Duodenal mucosa (tissue), 2 donors: ENCODE data around the gene GAS7.

Experiments used
- H3K27ac ChIP-seq: one replicate; pipeline ENCODE4 v1.7.0; 2013; ENCODE audit warnings: low read depth, low read length
- H3K27me3 ChIP-seq, 2 donors: one replicate each; pipeline ENCODE4 v1.7.0; 2013; ENCODE audit warnings: low read length in 2 of 2, control low read depth in 1 of 2; ENCODE audit not compliant: insufficient read depth in 2 of 2, control insufficient read depth in 1 of 2
- H3K36me3 ChIP-seq, 2 donors: one replicate each; pipeline ENCODE4 v1.7.0; 2013; ENCODE audit warnings: low read length in 2 of 2, control low read depth in 1 of 2; ENCODE audit not compliant: insufficient read depth in 2 of 2, control insufficient read depth in 1 of 2
- H3K4me1 ChIP-seq, 2 donors: one replicate each; pipeline ENCODE4 v1.7.0; 2013; ENCODE audit warnings: low read length in 2 of 2, control low read depth in 1 of 2; ENCODE audit not compliant: insufficient read depth in 2 of 2, control insufficient read depth in 1 of 2
- H3K4me3 ChIP-seq, 2 donors: one replicate each; pipeline ENCODE4 v1.7.0; 2013; ENCODE audit warnings: low read length in 2 of 2, low read depth in 1 of 2
- H3K9ac ChIP-seq, 2 donors: one replicate each; pipeline ENCODE4 v1.7.0; 2013; ENCODE audit warnings: low read length in 2 of 2, low read depth in 1 of 2
- H3K9me3 ChIP-seq, 2 donors: one replicate each; pipeline ENCODE4 v1.7.0; 2013; ENCODE audit warnings: low read length in 2 of 2, control low read depth in 1 of 2; ENCODE audit not compliant: control insufficient read depth in 1 of 2

Gene GAS7

DNA sequence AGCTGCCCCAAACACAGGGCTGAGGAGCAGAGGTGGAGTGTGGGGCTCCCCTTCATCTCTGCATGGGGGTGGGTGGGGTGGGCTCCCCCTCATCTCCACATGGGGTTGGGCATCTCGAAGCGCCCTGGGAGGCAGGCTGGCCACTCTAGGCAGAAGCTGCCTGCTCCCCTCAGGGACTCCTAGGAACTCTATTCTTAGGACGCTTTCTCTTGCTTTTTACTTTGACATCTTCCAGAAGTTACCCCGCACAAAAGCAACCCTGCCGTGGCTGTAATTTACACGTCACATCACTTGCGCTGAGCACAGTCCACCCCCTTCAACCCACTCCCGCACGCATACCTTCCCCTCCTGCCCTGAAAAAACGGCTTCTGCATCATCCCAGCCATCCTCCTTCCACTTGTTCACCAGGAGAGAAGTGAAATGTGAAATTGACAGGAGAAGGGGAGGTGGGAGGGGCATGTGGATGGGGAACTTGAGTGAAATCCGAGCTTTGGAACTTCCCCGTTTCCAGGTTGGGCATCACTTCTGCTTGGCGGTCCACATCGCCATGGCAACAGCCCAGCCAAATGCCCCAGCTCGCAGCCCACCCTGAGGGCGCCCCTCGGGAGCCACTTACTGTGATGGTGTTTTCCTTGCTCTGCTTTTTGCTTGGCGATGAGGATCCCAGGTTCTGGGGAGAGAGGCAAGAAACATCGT is 239.7 kb downstream of the GAS7 start:
- H3K4me1 ChIP-seq, result no peaks in the 10 kb centered on the region
- H3K36me3 ChIP-seq, result no peaks in the 10 kb centered on the region
- no peak overlapping the region for H3K9ac ChIP-seq
- H3K4me3 ChIP-seq, result no peak overlapping the region
- H3K27me3 ChIP-seq, result no peaks in the 10 kb centered on the region
- no peaks in the 10 kb centered on the region for H3K9me3 ChIP-seq
- H3K27ac ChIP-seq, result no peak overlapping the region

DNA sequence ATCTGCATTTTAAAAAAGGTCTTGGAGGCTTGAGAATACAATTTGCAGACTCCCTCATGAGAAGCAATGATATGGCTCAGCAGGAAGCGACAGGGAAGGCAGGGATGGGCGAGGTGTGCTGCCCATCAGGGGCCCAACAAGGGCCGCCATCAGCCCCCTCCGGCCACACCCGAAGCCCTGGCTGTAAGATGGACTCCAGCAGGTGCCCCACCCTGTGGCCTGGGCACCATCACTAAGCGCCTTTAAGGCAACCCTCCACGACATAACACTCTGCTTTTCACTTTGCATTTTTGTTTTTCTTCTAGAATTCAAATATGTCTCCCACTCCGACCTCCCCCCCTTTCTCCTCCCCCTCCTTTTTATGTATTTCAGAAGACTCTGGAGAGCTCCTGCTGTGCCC is 241.2 kb downstream of the GAS7 start:
- H3K9ac ChIP-seq, result no peak overlapping the region
- H3K27me3 ChIP-seq, result no peaks in the 10 kb centered on the region
- H3K4me3 ChIP-seq, result no peak overlapping the region
- H3K9me3 ChIP-seq, result no peaks in the 10 kb centered on the region
- H3K27ac ChIP-seq, result no peak overlapping the region
- H3K36me3 ChIP-seq, result no peaks in the 10 kb centered on the region
- H3K4me1 ChIP-seq, result no peaks in the 10 kb centered on the region

DNA sequence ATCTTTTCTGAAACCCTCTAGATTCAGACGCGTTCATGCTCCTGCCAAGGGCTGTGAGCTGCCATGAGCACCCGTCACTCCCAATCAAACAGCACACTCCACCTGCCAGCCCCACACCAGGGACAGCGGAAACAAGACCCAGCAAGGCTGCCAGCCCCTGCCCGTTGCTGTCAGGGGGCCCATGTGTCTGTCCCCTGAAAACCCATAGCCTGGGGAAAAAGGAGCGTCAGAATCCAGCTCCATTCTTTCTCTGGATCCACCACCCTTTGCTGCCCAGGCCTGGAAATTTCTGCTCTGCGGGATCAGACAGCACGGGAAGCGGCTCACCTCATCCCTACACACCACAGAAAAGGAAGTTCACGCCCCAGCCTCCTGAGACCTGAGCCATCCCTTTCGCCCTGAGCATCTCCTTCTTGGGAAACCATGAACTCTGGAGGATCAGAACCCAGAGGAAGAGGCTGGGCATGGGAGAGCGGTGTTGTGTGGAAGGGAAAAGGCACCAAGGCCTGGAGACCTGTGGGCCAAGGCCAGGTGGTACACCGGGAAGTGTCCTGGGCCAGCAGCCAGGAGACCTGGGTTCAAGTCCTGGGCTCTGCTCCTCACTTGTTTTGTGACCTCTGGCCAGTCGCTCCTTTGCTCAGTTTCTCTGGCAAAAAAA is 241.8 kb downstream of the GAS7 start:
- Histone ChIP-seq H3K27ac (no peak overlapping the region), H3K9me3 (no peaks in the 10 kb centered on the region), H3K36me3 (no peaks in the 10 kb centered on the region), H3K9ac (no peak overlapping the region), H3K4me3 (no peak overlapping the region), H3K4me1 (no peaks in the 10 kb centered on the region), H3K27me3 (no peaks in the 10 kb centered on the region)

DNA sequence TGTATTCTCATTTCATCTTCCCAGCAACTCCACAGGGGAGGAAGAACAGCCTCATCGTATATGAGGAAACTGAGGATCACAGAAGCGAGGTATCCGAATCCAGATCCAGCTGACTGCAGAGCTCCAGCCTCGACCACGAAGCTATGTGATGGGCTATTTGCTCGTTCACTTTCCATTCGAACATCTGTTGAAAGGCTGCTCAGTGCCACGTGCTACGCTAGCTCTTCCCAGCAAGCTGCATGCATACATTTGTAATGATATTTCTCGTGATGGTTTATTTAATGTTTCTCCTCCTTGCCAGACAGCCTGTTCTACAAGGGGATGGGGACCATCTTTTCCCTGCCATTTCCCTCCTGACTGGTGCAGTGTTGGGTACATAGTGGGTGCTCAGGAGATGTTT is 244.9 kb downstream of the GAS7 start:
- Histone ChIP-seq H3K4me3 (no peak overlapping the region), H3K9me3 (no peaks in the 10 kb centered on the region), H3K4me1 (no peaks in the 10 kb centered on the region), H3K36me3 (no peaks in the 10 kb centered on the region), H3K27me3 (no peaks in the 10 kb centered on the region), H3K27ac (no peak overlapping the region), H3K9ac (no peak overlapping the region)

DNA sequence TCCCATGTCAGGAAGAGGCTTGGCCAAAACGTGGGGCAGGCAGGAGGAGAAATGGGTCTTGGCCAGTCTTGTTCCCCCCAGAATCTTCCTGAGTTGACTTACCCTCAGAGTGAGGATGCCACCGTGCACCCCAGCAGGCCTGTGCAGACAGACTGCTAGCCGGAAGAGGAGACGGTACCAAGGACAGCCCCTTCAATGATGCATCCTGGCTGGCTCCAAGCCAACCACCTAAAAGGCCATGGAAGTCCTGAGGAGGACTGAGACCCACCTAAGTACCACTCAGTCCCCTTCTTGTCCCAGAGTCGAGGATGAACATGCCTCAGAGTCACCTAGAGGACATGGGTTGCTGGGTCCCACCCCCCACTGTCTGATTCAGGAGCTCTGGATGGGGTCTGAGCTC is 246.6 kb downstream of the GAS7 start:
- no peaks in the 10 kb centered on the region for H3K36me3 ChIP-seq
- no peak overlapping the region for H3K9ac ChIP-seq
- H3K9me3 ChIP-seq, result no peaks in the 10 kb centered on the region

DNA sequence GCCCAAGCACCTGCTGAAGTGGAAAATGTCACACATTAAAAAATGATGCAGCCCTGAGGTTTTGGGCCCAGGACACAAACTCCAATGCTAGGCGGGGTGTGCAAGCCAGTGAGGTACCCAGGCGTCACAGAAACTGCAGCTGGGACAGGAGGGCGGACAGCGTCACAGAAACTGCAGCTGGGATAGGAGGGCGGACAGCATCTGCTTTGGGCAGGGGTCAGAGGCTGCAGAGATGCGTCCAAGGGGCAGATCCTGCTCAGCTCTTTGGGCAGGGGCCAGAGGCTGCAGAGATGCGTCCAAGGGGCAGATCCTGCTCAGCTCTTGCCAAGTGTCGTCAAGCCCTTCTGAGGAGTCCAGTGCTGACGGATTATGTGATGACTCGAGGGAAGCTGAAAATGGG is 249.5 kb downstream of the GAS7 start:
- Histone ChIP-seq H3K9ac (no peak overlapping the region), H3K27me3 (no peaks in the 10 kb centered on the region), H3K36me3 (no peaks in the 10 kb centered on the region), H3K4me3 (no peak overlapping the region), H3K4me1 (no peaks in the 10 kb centered on the region), H3K27ac (no peak overlapping the region), H3K9me3 (no peaks in the 10 kb centered on the region)

More for the DNA sequence above, 246.6 kb downstream of the GAS7 start:
- H3K27ac ChIP-seq, result no peak overlapping the region
- H3K4me1 ChIP-seq, result no peaks in the 10 kb centered on the region
- no peaks in the 10 kb centered on the region for H3K27me3 ChIP-seq
- H3K4me3 ChIP-seq, result no peak overlapping the region

DNA sequence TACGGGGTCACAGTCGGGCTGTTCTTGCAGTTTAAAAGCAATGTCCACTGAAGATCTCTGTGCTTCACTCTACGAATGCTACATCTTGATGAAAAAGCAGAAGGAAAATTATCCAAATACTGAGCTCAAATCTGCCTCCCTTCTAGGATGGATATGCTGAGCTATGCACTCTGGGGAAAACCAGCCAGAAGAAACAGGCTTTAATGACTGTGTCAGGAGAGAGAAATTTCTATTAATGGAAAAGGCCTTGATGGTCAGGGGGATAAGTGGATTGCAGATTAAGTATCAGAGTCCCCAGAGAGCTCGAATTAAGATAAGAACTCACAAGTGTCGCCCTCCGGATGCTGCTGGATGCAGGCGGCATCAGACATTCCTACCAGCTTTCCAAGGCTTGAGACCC is 253.7 kb downstream of the GAS7 start:
- H3K27ac ChIP-seq, result no peak overlapping the region
- H3K36me3 ChIP-seq, result peaks cover 0 to 12% of the 10 kb centered on the region in 2 donors
- H3K9me3 ChIP-seq, result no peaks in the 10 kb centered on the region
- H3K4me3 ChIP-seq, result no peak overlapping the region
- no peaks in the 10 kb centered on the region for H3K4me1 ChIP-seq
- H3K9ac ChIP-seq, result no peak overlapping the region
- no peaks in the 10 kb centered on the region for H3K27me3 ChIP-seq

DNA sequence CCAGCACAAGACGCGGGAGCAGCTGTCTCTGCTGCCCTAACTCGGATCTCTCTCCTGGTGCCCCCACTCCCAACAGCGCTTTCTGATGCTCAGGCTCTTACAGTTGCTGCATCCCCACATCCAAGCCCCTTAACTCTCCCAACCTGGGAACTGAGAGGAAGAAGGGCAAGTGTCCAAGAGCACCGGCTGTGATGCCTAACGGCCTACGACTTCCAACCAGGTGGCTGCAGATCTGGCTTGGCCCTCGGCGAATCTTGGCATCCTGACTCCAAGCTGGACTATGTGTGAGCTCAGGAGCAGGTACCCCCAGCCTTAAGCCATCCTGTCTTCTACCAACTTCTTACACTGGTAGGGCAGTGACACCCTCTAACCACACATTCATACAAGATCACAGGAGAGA is 255.1 kb downstream of the GAS7 start:
- peaks cover 5 to 12% of the 10 kb centered on the region in 2 donors for H3K36me3 ChIP-seq
- peaks cover 6 to 7% of the 10 kb centered on the region in 2 donors for H3K9me3 ChIP-seq
- H3K27ac ChIP-seq, result no peak overlapping the region
- no peak overlapping the region for H3K9ac ChIP-seq
- no peak overlapping the region for H3K4me3 ChIP-seq
- no peaks in the 10 kb centered on the region for H3K4me1 ChIP-seq
- no peaks in the 10 kb centered on the region for H3K27me3 ChIP-seq

DNA sequence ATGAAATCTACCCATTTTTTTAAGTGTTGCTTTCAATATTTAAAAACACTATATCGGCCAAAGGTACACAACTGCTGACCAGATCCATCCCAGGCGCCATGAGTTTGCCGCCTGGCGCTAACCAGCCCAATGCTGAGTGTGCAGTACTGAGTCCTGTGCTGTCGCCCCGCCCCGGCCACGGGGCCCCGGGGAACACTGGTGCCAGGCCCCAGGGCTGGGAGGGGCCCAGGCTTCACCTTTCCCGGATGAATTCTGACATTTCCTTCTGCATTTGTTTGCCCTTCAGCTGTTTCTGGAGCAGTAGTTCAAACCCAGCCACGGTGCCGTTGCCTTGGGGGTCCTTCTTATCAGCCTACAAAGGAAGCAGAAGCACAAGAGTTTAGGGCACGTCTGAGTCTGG is 255.5 kb downstream of the GAS7 start:
- peaks cover 7% of the 10 kb centered on the region in 2 donors for H3K9me3 ChIP-seq
- H3K4me1 ChIP-seq, result no peaks in the 10 kb centered on the region
- no peak overlapping the region for H3K4me3 ChIP-seq
- H3K36me3 ChIP-seq, result peaks cover 5 to 12% of the 10 kb centered on the region in 2 donors
- no peak overlapping the region for H3K27ac ChIP-seq
- no peak overlapping the region for H3K9ac ChIP-seq
- H3K27me3 ChIP-seq, result no peaks in the 10 kb centered on the region

DNA sequence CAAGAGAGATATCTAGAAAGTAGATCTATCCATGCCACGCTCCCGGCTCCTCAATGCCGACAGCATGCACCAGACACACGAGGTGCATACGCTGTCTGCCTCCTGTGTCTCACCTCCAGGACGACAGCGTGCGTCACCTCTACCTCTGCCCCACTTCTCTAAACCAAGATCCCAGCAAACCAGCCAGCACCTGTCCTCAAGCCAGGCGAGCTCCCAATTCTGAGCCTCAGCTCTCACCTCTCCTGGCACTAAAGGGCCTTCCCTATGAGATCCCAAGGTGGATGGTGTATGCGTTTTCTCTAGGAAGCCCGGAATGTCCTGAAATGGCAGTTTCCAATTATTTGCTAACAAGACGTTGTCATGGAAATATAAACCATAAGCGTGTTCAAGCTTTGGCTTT is 257.1 kb downstream of the GAS7 start:
- no peak overlapping the region for H3K9ac ChIP-seq
- H3K36me3 ChIP-seq, result peaks cover 5 to 12% of the 10 kb centered on the region in 2 donors
- peaks cover 7% of the 10 kb centered on the region in 2 donors for H3K9me3 ChIP-seq
- no peaks in the 10 kb centered on the region for H3K27me3 ChIP-seq
- H3K27ac ChIP-seq, result no peak overlapping the region
- peaks cover 0 to 5% of the 10 kb centered on the region in 2 donors for H3K4me1 ChIP-seq
- no peak overlapping the region for H3K4me3 ChIP-seq
